ENCODE measurements around the gene NUP37.
"Not testable (repeated sequence)": the region's sequence is repeated elsewhere in the genome, so short reads cannot be mapped to it uniquely, and the experiment has no call there.

The NUP37 gene

DNA sequence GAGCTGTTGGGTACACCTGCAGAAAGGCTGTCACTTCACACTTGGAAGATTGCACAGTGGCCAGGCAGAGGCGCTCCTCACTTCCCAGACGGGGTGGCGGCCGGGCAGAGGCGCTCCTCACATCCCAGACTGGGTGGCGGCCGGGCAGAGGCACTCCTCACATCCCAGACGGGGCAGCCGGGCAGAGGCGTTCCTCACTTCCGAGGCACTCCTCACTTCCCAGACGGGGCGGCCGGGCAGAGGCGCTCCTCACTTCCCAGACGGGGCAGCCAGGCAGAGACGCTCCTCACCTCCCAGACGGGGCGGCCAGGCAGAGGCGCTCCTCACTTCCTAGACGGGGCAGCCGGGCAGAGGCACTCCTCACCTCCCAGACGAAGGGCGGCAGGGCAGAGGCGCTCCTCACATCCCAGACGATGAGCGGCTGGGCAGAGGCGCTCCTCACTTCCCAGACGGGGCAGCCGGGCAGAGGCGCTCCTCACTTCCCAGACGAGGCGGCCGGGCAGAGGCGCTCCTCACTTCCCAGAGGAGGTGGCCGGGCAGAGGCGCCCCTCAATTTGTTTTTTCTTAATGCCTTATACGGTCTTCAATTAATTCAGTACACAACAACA lies 30.6 kb downstream of the NUP37 start:
- DNase-seq, result not testable (repeated sequence)

DNA sequence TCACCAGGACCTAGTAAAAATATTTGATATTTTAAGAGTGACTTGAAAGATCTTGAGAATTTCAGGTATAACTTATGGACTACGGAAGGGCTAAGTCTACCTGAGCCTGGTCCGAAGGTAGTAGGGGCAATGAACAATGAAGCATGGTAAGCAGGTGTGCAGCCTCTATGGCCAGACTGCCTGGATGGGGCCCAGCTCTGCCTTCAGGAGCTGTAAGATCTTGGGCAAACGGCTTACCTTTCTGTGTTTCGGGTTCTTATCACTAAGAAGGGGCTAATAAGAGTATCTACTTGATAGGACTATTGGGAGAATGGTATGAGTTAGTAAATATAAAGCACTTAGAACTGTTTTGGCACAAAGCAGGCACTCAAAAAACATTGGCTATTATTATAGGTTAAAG lies 39.1 kb downstream of the NUP37 start:
- DNase-seq, result no peak

DNA sequence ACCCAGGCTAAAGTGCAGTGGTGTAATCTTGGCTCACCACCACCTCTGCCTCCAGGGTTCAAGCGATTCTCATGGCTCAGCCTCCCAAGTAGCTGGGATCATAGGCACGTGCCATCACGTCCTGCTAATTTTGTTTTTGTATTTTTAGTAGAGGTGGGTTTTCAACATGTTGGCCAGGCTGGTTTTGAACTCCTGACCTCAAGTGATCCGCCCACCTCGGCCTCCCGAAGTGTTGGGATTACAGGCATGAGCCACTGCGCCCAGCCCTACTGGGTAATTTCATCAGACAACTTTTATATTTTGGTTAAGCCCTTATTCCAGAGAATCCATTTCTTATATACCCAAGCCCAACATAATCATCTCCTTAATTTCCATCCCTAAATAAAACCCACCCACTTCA lies 47.8 kb downstream of the NUP37 start:
- DNase-seq, result not testable (repeated sequence)

DNA sequence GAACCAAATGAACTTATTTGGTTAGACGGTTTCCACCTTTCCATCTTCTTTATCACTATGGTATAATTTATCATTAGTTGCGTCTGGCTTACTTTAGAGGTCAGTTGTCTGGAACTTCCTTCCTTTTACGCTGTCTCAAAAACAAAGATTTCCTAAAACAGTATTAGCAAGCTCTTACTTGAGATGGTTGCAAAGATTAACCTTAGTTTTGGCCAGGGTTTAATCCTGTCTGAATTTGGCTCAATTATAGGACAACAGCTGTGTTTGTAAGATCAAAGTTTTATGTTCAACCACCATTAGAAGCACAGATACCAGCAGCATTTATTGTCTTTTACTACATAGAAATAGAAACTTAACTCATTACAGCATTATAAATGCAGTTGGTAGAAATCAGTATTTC lies 50.2 kb downstream of the NUP37 start:
- no peak for DNase-seq

DNA sequence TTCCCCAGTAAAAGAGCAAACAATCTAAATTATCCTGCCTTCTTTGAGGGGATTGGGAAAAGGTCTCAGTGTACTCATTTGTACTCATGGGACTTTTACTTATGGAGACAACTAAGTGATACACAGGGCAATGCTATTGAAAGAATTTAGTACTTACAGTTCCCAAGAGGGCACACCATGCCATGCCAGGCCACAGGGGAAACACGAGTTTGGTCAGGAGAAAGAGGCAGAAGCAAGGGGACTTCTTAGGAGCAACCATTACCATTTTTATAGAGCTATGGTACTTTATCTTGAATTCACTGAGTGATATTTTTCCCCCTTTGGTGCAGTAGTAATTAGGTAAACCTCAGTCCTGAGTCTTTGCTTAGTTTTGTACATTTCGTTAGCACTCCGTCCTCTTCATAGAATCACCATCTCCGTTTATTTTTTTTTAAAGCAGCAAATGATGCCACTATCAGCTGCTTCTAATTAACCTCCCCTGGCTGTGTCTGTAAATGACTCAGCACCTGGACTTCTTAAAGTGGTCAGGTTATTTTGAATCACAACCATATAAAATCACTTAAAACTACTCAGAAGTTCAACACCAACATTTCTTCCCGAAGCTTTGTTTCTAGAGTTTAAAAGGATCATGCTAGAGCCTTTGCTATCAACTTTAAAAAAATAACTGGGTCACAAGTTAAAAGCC lies 52.2 kb downstream of the NUP37 start:
- no peak for DNase-seq

DNA sequence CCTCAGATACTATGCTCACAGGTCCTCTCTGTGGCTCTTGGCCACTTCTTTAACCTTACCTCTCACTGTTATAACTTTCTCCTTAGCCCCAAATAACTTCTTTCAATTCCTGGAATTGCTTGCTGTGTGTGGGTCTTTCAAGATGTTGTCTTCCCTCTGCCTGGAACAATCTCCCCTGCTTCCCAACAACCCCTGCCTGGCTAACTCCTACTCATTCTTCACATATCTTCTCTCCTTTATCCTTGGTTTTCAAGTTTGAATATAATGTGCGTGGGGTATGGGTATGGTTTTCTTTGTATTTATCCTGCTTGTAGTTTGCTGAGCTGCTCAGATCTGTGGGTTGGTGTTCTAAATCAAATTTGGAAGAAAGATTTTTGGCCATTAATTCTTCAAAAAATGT lies 55.4 kb downstream of the NUP37 start:
- no peak for DNase-seq

DNA sequence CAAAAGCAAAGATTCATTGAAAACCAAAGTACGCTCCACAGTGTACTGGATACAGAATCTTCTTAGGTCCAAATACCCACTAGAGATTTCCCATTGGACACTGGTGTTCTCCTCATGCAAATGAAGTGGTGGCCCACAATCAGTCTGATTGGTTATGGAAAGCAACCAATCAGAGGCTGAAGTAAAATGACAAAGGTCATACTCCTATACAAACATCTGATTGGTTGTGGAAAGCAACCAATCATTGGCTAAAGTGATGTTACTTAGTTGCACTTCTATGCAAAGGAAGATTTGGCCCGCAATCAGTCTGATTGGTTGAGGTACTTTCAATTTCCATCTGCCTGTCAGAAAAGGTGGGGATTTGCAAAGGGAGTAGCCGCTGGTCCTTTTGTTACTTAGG lies 56.8 kb downstream of the NUP37 start:
- no peak for DNase-seq

DNA sequence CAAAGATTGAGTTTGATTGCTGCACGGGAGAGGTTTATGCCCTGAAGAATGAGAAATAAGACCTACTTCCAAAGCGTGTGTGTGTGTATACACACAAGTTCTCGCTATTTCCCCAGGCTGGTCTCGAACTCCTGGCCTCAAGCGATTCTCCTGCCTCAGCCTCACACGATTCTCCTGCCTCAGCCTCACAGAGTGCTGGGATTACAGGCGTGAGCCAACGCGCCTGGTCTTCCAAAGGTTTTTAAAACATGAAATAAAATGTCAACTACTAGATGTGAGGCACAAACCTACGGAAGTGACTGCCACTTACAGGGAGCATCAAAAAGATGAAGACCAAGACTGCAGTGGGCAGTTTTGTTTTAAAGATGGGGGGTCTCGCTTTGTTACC lies 57.5 kb downstream of the NUP37 start:
- no peak for DNase-seq

DNA sequence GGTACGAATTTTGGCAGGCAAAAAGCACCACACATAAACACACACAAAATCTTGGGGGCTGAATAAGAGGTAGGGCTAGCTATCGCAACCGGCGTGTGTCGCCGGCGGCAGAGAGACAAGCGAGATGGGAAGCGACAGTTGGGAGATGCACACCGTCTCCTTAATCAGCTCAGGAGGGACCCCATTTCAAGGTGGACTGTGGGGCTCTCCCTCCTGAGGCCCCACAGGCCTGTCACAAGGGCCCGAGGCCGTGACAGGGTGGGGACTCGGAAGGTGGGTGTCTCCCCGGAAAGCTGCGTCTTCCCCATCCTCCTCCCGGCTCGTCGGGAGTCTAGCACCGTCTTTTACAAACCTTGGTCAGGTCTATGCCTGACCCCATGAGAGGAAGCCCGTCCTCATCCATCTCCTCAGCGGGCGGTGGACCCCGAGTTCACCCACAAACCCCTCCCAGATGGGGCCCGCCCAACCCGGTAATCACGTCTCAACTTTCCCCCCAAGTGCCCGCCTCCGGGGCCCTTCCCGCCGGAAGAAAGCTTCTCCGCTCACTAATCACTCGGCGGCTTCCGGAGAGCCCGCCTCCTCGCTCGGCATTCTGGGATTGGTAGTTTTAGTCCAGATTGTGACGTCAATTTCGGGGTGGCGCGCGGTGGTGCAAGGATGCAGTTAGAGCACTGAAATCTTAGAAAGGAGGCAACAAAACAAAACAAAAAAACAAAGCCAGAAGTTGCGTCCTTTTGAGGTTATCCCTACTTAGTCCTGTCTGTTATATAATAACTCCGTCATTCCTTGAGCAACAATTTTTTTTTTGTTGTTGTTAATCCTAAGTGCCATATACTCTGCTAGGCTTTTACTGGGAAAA lies 58.1 kb downstream of the NUP37 start, which contains the start of gene WASHC3:
WASHC3 (minus strand) TSS at position 432 of the 859 bp plus-strand sequence; CDS start at position 403, 29 bp downstream.
- DNase-seq, result peak; percentile 93

DNA sequence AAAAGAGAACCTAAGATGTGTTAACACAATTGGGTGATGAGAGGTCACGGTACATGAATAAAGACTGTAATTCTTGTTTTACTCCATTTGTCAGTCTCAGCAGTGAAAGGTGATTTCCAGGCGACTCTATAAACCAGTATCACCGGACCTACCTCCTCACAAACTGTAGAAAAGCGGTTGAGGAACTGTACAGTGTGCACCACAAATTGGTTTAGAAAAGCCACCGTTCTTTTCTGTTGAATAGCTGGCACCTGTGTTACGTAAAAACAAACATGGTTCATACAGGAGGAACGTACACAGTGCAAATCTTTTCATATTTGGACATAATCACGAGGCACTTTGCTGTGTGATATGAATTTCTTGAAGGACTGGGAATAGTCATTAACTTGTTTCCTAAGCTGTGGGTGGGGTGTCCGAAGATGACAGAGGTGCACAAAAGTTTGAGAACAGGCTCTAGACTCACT lies 58.8 kb downstream of the NUP37 start:
- no peak for DNase-seq

DNA sequence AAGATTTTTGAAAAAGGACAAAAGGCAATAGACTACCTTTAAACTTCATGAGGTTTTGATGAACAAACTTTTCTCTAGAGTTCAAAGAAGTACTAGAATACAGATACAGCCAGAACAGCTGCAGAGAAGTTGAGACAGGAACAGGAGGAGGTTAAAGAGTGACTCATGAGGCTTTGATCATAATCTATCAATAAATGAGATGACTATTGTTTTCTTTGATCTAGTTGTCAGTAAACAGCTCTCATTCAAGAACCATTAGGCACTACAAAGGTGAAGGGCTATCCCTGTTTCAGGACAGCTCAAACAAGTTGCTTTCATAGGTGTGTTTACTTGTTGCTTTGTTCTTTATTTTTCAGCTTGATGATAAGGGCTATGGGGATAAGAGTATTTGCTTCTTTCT lies 60.6 kb downstream of the NUP37 start:
- DNase-seq, result no peak

DNA sequence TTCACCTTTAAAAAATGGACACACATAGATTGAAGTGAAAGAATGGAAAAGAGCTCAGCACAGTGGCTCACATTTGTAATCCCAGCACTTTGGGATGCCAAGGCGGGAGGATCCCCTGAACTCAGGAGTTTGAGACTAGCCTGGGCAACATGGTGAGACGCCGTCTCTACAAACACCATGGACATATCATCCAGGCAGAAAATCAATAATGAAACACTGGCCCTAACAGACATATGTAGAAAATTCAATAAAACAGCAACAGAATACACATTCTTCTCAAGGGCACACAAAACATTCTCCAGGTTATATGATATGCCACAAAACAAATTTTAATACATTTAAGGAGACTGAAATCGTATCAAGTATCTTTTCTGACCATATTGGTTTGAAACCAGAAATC lies 65.6 kb downstream of the NUP37 start:
- no peak for DNase-seq

DNA sequence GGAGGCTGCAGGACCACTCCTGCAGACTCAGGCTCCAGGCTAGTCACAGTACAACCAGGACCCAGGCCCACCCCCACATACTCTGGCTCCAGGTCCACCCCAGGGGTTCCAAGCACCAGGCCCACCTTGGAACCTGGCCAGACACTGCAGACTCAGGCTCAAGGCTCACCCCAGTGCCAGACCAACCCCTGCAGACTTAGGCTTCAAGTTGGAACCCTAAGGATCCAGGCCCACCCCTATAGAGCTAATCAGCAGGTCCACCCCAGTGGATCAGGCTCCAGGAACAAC lies 66.9 kb downstream of the NUP37 start:
- no peak for DNase-seq

DNA sequence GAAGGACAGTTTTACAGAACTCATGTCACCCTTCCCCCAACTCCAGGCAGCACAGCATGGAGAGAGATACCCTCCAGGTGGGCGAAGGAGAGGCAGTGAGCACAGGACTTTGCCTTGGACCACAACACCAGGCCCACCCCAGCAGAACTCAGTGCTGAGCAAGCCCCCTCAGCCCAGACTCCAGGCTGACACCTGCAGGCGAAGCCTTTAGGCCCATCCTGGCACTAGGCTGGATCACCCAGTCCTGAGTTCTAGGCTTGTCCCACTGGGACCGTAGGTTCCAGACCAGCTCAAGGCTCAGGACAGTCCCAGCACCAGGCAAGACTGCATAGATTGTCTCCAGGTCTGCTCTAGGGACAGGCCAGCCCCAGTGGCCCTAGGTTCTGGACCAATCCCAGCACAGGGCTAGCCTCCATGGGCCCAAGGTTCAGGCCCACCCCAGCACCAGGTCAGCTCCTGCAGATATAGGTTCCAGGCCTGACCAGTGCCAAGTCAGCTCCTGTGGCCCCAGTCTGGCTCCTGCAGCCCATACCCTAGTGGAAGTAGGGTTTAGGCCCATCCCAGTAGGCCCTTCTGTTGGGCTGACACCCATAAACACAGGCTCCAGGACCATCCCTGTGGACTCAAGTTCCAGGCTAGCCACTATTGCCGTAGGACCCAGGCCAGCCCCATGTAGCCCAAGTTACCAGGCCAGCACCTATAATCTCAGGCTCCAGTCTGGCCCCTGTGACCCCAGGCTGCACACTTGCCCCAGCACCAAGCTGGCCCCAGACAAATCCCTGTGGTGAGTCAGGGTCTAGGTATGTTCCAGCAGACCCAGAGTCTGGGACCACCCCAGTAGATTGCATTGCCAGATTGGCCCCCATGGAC lies 67.5 kb downstream of the NUP37 start:
- no peak for DNase-seq

DNA sequence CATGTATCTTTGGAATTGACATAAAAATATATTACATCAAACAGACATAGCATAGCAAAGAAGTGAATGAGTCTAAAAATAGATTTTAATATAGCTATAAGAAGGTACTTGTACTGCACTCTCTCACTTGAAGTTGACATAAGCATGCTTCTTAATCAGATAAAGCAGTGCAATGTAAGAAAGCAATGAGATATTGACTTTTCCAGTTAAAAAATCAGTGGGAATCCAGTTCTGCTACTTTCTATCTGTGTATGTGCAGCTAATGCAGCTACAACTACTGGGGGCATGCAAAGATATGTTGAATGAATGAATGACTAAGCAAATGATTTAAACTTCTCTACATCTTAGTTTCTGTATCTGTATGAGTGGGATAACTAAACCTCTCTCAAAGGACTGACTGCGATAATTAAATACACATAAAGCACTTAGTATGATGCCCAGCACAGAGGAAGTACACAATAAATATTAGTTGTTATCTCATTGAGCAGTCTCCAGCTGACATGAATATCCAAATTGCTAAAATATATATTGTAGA lies 68.4 kb downstream of the NUP37 start:
- DNase-seq, result no peak

DNA sequence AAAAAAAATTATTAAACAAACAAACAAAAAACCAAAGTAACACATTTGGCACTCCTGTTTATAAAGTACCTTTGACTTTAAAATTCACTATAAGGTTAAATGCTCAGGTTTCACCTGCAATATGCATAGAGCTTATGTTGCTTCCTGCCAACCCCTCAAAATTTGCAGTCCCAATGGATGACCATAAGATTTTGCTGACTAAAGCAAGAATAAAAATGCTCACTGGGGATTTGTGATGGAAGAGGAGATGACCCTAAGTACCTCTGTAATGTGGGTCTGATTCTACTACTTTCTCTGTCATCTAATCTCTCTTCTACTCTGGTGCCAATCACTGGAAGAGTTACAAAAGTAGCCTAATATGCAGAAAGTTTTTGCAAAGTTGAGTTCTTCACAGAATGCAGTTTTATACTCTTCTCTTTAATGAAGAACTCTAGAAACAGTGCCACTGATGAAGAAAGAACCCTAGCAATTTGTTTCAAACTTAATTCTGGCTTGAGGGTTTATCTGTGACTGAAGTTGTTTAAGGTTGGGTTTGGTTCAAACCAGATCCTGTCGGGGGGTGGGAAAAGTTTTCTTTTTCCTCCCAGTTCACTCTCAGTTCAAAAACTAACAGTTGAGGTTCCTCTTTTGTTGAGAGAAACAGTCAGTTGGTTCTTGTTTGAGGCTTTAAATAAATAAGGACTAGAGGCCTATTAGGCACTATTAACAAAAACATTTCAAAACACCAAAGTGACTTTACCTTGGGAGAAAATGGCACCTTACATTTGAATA lies 69.1 kb downstream of the NUP37 start:
- DNase-seq, result no peak

DNA sequence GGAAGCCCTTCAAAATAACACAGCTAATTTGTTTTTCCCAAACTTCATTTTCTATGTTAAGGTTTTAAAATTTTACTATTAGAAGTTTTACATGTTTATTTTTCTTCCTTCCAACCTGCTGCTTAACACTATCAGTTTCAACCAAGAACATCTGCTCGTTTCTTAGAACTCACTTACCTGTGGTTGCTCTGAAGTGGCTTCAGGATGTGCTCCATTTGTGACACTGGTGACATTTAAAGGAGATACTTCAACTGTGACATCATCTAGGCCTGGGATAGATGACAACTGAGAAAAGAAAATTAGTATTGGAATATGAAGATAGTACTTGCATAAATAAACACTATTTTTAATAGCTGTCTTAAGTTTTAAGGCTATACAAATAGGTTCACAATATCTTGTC lies 76.0 kb downstream of the NUP37 start:
- DNase-seq, result no peak

DNA sequence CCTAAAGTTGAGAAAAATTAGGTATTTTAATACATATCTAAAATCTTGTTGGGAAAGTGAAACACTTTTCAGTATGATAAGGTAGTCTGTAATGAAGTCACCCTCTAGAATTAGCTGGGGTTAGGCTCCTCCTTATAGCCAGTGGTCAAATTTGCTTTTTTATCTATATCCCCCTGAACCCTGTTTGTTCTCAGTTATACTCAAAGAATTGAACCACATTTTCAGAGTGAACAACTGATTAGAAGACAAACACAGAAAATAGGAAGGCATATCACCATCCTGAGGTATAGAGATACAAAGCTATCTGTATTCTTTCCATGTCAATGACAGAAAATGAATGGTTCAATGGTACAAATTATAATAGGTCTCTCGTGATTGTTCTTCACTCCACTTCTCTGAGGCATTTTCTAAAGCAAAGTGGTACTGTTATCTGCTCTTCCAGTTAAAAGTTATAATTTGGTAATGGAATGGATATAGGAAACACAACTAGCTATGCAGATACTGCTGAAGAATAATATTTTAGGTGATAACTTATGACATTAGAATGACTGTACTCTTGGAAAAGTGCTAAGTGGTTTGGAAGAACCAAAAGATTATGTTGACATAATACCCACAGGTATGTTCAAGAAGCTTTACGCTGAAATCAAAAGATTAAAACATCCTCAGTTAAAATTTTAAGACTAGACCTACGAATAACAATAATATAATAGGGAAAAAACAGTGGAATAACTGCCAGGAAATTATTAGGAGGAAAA lies 85.7 kb downstream of the NUP37 start:
- no peak for DNase-seq

DNA sequence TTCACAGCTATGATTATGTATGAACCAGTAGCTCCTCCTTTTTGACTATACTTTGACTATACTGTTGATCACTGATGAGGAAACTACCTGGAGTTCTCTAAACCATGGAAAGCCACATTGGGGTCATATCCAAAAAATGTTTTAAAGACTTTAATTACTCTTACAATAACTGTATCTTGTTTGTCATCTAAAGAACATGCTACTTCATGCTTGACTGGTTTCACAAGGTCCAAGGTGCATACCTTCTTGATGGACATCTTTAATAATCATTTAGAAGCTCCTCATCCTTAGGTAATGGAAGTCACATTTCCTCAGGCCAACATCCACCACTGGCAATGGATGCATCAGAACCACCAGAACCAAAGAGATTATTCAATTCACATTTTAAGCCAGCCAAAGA lies 88.1 kb downstream of the NUP37 start:
- no peak for DNase-seq

DNA sequence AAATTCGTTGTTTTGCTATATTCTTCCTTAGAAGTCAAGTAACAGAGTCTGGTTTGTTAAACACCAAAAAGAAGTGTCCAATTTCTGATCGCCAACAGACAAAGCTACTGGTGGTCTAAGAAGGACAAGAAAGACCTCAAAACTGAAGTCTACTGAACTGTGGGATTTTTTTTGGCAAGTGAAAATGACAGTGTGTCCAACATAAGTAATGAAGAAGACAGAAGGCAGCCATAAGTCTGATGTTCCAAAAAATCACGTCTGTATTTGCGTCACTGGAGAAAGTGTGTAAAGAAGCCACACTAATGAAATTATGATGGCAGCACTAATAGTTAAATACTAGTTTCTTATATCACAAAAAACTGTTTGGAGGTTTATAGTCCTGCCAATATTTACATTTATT lies 90.8 kb downstream of the NUP37 start:
- no peak for DNase-seq

DNA sequence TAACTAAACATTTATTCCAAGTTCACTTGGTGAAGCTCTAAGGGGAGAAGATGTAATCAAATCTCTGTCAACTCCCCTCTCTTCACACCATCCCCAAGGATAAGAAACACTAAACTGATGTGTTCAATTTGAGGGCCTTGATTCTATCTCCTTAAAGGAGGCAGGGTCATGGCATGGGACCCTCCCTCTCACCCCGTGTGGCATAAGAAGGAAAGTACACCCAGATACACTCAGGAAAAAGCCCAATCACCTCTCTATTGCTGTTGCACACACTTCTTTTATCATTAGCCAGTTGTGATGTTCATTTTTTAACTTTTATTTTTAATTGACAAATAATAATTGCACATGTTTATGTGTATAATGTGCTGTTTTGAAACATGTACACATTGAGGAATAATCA lies 93.2 kb downstream of the NUP37 start:
- no peak for DNase-seq

All from stimulated activated CD4-positive, alpha-beta T cell treated with anti-CD3 and anti-CD28 coated beads, Interleukin-12 subunit alpha, Interleukin-12 subunit beta, amount 100 ng/mL, for 4 hours (primary cell).